Left lobe of liver (tissue), 2 donors: ENCODE results near the gene INTS11. TPM values are rescaled to one million over a fixed set of nuclear protein-coding genes. Genes with fewer than 3 reads are reported as not detected.
A peak's percentile ranks its signal among the peaks of the same experiment; 100 is the strongest.
"Not testable (repeated sequence)": the region's sequence is repeated elsewhere in the genome, so short reads cannot be mapped to it uniquely, and the experiment has no call there.

Experiments
- ATAC-seq: fragments of 200-7000 bp; cut with Tn5 transposase; one replicate; pipeline ENCODE4 v1.9.1; 2020; ENCODE audit warnings: mild to moderate bottlenecking, moderate library complexity
- DNase-seq: peaks from one replicate; pipeline ENCODE4 v3.0.0-alpha.2; 2020; ENCODE audit warnings: low spot score
- total RNA-seq: library from RNA; stranded (reverse); gene quantifications from one replicate; pipeline ENCODE4 v1.2.1, GENCODE V29; 2021
- donor health status: DM: no; HTN: no; CAD: no; lungs with moderate emphysema.
- donor health status: DM: no; HTN: yes; CAD: no.

INTS11 gene
- total RNA-seq: 42.4 TPM

DNA sequence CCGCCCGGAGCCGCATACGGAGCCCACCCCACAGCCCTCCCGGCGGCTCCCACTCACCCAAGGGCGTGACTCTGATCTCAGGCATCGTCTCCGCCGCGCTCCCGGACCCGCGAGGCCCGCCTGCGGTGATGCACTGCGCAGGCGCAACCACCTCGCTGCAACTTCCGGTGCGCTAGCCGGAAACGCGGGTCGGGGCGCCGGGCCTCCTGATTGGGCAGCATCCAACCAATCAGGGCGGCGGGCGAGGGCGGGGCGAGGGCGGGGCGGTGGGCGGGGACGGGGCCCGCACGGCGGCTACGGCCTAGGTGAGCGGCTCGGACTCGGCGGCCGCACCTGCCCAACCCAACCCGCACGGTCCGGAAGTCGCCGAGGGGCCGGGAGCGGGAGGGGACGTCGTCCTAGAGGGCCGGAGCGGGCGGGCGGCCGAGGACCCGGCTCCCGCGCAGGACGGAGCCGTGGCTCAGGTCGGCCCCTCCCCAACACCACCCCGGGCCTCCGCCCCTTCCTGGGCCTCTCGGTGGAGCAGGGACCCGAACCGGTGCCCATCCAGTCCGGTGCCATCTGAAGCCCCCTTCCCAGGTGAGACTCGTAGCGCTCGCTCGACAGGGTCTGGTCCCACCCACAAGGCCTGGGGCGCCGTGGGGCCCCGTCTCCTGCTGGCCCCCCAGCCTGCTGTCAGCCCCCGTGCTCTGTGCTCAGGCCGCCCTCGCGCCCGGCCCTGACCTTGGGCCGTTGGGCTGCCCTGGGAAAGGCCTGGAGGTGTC is at the start of gene INTS11, which contains the start of gene CPTP:
INTS11 (minus strand) TSS at position 137 of the 764 bp plus-strand sequence; CDS start at position 85, 52 bp downstream.
CPTP (plus strand) TSS at position 279 of the 764 bp plus-strand sequence. CDS start 2,109 bp downstream, outside the sequence.
- DNase-seq (peak; percentile 96), ATAC-seq (peak; percentile 85)

- DNase-seq (no peak), ATAC-seq (no peak)
These were observed 49.5 kb upstream of the INTS11 start for GRCh38 chr1:1373815-1374588.

GRCh38 chr1:1373051-1373814 is 48.8 kb upstream of the INTS11 start:
- no peak for ATAC-seq
- DNase-seq: no peak

DNA sequence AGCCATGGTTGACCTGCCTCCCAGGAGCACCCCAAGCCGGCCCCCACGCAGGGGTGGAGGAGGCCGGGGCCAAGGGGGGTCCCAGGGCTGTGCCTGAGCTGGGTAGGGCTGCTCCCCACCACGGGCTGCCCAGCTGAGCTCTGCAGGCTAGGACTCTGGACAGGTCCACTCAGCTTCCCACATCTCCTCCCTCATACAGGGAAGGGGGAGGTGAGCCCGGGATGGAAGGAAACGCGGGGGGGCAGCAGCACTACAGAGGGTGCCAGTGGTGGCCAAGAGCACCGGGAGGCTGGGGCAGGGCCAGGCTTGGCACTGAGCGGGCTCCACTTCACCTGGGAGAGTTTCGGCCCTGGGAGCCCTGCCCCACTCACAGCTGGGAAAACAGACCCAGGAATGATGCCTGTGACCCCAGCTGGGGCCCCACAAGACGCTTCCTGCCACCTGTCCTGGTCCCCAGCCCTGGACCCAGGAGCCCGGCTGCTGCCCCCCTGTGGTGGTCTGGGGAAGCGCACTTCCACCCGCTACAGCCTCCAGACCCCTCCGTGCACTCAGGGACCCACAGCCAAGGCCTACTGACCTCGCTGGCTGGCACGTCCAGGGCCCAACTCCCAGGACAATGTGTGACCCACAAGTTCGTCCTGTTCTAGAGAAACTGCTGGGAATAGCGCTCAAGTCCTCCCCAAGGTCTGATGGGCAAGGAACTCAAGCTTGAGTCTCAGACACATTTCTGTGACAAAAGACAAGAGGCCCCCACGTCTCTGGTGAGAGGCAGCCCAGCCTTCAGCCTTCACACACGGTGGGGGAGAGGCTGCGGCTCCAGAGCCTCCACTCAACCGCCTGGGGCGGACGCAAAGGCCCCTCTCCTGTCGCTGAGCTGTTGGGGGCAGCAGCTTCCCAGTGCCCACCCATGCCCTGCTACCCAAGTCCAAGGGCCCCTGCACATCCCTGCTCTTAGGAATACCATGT is 47.6 kb upstream of the INTS11 start:
- ATAC-seq (peak; percentile 52), DNase-seq (no peak)

DNA sequence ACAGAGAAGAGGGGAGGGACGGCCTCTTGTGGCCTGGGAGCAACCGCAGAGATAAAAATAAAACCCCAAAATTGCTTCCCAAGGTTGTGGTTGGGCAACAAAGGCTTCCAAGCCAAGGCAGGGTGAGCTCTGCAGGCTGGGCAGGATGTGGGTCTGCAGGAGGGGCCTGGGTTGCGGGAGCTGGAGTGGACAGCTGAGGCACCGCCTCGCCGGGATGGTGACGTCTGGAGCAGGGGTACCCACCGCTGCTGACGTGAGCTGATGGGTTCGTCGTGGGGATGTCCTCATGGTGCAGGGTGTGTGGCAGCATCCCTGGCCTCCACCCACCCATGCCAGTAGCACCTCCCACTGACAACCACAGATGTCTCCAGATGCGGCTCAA is 46.9 kb upstream of the INTS11 start:
- DNase-seq: no peak
- no peak for ATAC-seq

GRCh38 chr1:1370771-1371300 is 46.4 kb upstream of the INTS11 start:
- DNase-seq (no peak), ATAC-seq (no peak)

- not testable (repeated sequence) for DNase-seq, ATAC-seq
These were observed 45.6 kb upstream of the INTS11 start for GRCh38 chr1:1370094-1370493.

DNA sequence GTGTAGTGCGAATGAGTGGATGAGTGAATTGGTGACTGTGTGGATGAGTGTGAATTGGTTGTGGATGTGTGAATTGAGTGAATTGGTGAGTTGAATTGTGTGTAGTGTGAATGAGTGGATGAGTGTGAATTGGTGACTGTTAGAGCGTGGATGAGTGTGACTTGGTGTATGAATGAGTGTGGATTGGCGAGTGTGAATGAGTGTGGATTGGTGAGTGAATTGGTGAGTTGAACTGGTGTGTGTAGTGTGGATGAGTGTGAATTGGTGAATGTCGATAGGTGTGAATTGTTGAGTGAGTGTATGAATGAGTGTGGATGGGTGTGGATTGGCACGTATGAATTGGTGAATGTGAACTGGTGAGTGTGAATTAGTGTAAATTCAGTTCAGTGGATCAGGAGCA is 42.9 kb upstream of the INTS11 start:
- DNase-seq (no peak), ATAC-seq (no peak)

- ATAC-seq (no peak), DNase-seq (no peak)
These were observed 42.2 kb upstream of the INTS11 start for GRCh38 chr1:1366699-1367066.

GRCh38 chr1:1365875-1366698 is 41.6 kb upstream of the INTS11 start:
- DNase-seq (no peak), ATAC-seq (no peak)

DNA sequence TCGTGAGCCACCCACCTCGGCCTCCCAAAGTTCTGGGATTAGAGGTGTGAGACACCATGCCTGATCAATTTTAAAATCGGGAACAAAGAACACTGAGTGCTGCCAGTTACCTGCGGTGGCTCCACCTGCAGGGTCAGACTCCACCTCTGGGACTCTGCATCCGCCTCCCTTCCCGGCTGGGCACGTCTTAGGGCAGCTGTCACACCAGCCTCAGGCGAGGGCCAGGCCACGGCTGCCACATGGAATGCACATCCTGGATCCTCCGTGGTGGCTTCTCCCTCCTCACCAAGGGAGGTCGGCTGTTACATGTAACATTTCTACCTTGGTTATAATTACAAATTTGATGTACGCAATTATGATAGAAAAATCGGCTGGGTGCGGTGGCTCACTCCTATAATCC is 39.8 kb upstream of the INTS11 start:
- no peak for ATAC-seq
- peak; percentile 27 for DNase-seq

- DNase-seq (peak; percentile 41), ATAC-seq (peak; percentile 13)
These were observed 37.5 kb upstream of the INTS11 start for GRCh38 chr1:1361982-1362423.

GRCh38 chr1:1361233-1361981 is 36.9 kb upstream of the INTS11 start:
- peak; percentile 42 for DNase-seq
- no peak for ATAC-seq

DNA sequence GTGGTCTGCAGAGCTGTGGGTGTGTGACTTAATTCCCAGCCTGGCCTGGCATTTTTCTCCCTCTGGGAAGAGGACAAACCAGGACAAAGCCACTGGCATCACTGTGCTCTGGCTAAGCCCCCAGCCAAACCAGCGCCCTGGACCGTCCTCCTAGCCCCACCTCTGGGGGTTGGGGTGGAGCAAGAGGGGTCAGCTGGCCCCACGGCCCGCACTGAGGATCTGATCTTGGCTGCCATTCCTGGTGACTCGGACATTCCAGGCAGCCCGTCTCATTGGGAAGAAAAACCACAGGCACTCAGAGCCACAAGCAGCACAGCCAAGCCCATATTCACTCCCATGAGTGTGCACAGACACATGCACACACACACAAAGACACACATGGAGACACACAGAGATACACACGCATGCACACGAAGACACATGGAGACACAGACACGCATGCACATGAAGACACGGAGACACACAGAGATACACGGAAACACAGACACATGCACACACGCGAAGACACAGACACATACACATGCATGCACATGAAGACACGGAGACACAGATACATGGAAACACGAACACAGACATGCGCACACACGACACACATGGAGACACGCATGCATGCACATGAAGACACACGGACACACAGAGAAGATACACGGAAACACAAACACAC is 36.2 kb upstream of the INTS11 start:
- ATAC-seq (no peak), DNase-seq (peak; percentile 40)

GRCh38 chr1:1359664-1360468 is 35.4 kb upstream of the INTS11 start:
- ATAC-seq (peak; percentile 6), DNase-seq (peak; percentile 40)

- ATAC-seq (no peak), DNase-seq (no peak)
These were observed 34.8 kb upstream of the INTS11 start for GRCh38 chr1:1359308-1359663.
